Uterus (tissue), 2 donors: ENCODE data around the gene FADD.

Experiments
- POLR2A ChIP-seq, 2 donors: fragments of 450-650 bp; IDR thresholded peaks; one replicate each; pipeline ENCODE4 v1.6.1; 2016; ENCODE audit warnings: antibody characterized with exemption in 2 of 2, mild to moderate bottlenecking in 1 of 2, moderate library complexity in 1 of 2
- TF ChIP-seq, protein P1 (sequence below), 4 experiments: fragments of 200-600 bp in 2 of 4; fragments of 450-650 bp in 2 of 4; sonication (generic) in 2 of 4; IDR thresholded peaks; one replicate each; pipeline ENCODE4 v1.5.1; 2016 to 2019; ENCODE audit warnings: antibody characterized with exemption in 4 of 4, mild to moderate bottlenecking in 2 of 4, moderate library complexity in 1 of 4

DNA sequence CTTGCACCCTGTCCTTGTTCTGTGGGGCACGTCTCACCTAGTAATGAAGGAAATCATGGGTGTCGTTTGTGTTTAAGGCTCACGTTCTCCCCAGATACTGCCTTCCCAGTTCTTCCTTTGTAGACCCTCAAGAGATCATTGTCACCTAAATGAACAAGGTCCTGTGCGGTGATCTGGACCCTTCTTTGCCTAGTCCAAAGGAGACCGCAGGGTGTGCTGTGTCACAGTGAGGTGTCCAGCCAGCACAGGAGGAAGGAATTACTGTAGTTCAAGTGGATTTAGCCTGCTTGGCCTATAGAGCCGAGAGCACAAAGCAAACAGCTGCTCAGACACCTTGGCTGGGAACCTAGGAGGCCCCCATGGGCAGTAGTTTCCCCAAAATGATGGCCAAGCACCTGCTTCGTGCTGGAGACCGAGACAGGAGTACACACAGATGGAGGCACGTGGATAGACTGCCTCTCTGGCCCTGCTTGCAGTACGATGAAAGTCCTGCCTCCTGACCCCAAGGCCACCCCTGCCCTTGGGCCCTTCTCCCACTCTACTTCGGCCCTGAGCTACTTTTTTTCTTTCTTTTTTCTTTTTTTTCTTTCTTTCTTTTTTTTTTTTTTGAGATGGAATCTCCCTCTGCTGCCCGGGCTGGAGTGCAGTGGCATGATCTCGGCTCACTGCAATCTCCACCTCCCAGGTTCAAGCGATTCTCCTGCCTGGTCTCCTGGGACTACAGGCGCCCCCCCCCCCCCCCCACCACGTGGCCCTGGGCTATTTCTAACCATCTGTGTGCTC is 48.0 kb downstream of the FADD start:
- TF ChIP-seq, protein P1, sequence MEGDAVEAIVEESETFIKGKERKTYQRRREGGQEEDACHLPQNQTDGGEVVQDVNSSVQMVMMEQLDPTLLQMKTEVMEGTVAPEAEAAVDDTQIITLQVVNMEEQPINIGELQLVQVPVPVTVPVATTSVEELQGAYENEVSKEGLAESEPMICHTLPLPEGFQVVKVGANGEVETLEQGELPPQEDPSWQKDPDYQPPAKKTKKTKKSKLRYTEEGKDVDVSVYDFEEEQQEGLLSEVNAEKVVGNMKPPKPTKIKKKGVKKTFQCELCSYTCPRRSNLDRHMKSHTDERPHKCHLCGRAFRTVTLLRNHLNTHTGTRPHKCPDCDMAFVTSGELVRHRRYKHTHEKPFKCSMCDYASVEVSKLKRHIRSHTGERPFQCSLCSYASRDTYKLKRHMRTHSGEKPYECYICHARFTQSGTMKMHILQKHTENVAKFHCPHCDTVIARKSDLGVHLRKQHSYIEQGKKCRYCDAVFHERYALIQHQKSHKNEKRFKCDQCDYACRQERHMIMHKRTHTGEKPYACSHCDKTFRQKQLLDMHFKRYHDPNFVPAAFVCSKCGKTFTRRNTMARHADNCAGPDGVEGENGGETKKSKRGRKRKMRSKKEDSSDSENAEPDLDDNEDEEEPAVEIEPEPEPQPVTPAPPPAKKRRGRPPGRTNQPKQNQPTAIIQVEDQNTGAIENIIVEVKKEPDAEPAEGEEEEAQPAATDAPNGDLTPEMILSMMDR (IDR thresholded peaks at IDR 0.05), result no peak
- no peak for TF ChIP-seq POLR2A (IDR thresholded peaks at IDR 0.05)
